HEK293 (cell line): ENCODE measurements around the gene SHC3.

ENCODE experiments used
- CTCF ChIA-PET: fragments of 350-600 bp; formaldehyde crosslinking; extraction: SDS; loops from one replicate; lab custom pipeline; 2021; ENCODE audit warnings: antibody characterized with exemption; lab: Yijun Ruan, JAX
- POLR2A ChIA-PET: fragments of 300-600 bp; formaldehyde crosslinking; extraction: SDS; loops from one replicate; lab custom pipeline; 2020; ENCODE audit warnings: antibody characterized with exemption, inconsistent platforms; lab: Yijun Ruan, JAX
- H3K27ac ChIP-seq: fragments of 200-500 bp; sonication (Bioruptor generic); 2 replicates; pipeline ENCODE4 v1.5.1; 2014; ENCODE audit warnings: low read depth, low read length, control low read depth, inconsistent platforms; ENCODE audit errors: extremely low read depth
- H3K36me3 ChIP-seq, 2 experiments: fragments of 200-500 bp in 1 of 2; sonication (Bioruptor generic) in 1 of 2; 1 replicate in 1 of 2; 2 replicates in 1 of 2; pipeline ENCODE4 v1.5.1; 2014 to 2017; ENCODE audit warnings: inconsistent platforms in 2 of 2, low read length in 2 of 2; ENCODE audit not compliant: control insufficient read depth in 2 of 2, insufficient read depth in 1 of 2
- H3K4me1 ChIP-seq: fragments of 200-500 bp; sonication (Bioruptor generic); 2 replicates; pipeline ENCODE4 v1.5.1; 2014; ENCODE audit warnings: mild to moderate bottlenecking, low read length, inconsistent platforms; ENCODE audit not compliant: control insufficient read depth, insufficient read depth
- H3K4me3 ChIP-seq: 2 replicates; pipeline ENCODE4 v1.5.1; 2011; ENCODE audit warnings: low read depth, mild to moderate bottlenecking, control low read depth, low read length, moderate library complexity
- H3K9me3 ChIP-seq: fragments of 200-500 bp; sonication (Bioruptor generic); 2 replicates; pipeline ENCODE4 v1.5.1; 2014; ENCODE audit warnings: low read depth, low read length, inconsistent platforms; ENCODE audit not compliant: control insufficient read depth, insufficient read depth
- GFI1B ChIP-seq: fragments of 450-650 bp; formaldehyde crosslinking; IDR thresholded peaks from 2 replicates; pipeline ENCODE4 v1.5.1; 2016; ENCODE audit warnings: missing biosample characterization, missing genetic modification characterization
- KLF17 ChIP-seq: fragments of 450-650 bp; formaldehyde crosslinking; IDR thresholded peaks from 2 replicates; pipeline ENCODE4 v1.5.1; 2016; ENCODE audit warnings: missing biosample characterization, missing genetic modification characterization
- REPIN1 ChIP-seq: fragments of 450-650 bp; formaldehyde crosslinking; IDR thresholded peaks from 2 replicates; pipeline ENCODE4 v1.5.1; 2017; ENCODE audit warnings: missing biosample characterization, missing genetic modification characterization, low read depth
- SP2 ChIP-seq: fragments of 450-650 bp; formaldehyde crosslinking; IDR thresholded peaks from 2 replicates; pipeline ENCODE4 v1.5.1; 2016; ENCODE audit warnings: missing biosample characterization, missing genetic modification characterization
- ZBTB1 ChIP-seq: fragments of 450-650 bp; formaldehyde crosslinking; IDR thresholded peaks from 2 replicates; pipeline ENCODE4 v1.5.1; 2016; ENCODE audit warnings: missing biosample characterization, missing genetic modification characterization
- ZBTB20 ChIP-seq: fragments of 450-650 bp; formaldehyde crosslinking; IDR thresholded peaks from 2 replicates; pipeline ENCODE4 v1.5.1; 2016; ENCODE audit warnings: missing biosample characterization, missing genetic modification characterization
- ZBTB21 ChIP-seq: fragments of 450-650 bp; formaldehyde crosslinking; IDR thresholded peaks from 2 replicates; pipeline ENCODE4 v1.5.1; 2017; ENCODE audit warnings: missing biosample characterization, missing genetic modification characterization
- ZBTB49 ChIP-seq: fragments of 450-650 bp; formaldehyde crosslinking; IDR thresholded peaks from 2 replicates; pipeline ENCODE4 v1.5.1; 2016; ENCODE audit warnings: missing biosample characterization, missing genetic modification characterization, low read depth
- ZFP41 ChIP-seq: fragments of 450-650 bp; formaldehyde crosslinking; IDR thresholded peaks from 2 replicates; pipeline ENCODE4 v1.5.1; 2016; ENCODE audit warnings: missing biosample characterization, missing genetic modification characterization, borderline replicate concordance
- ZNF155 ChIP-seq: fragments of 450-650 bp; formaldehyde crosslinking; IDR thresholded peaks from 2 replicates; pipeline ENCODE4 v1.5.1; 2016; ENCODE audit warnings: missing biosample characterization, missing genetic modification characterization
- ZNF16 ChIP-seq: fragments of 450-650 bp; formaldehyde crosslinking; IDR thresholded peaks from 2 replicates; pipeline ENCODE4 v1.5.1; 2016; ENCODE audit warnings: low read depth, missing biosample characterization, missing genetic modification characterization
- ZNF24 ChIP-seq: fragments of 450-650 bp; formaldehyde crosslinking; IDR thresholded peaks from 2 replicates; pipeline ENCODE4 v1.5.1; 2016; ENCODE audit warnings: missing biosample characterization, missing genetic modification characterization
- ZNF280C ChIP-seq: fragments of 450-650 bp; formaldehyde crosslinking; IDR thresholded peaks from 2 replicates; pipeline ENCODE4 v1.5.1; 2016; ENCODE audit warnings: missing biosample characterization, missing genetic modification characterization
- ZNF280D ChIP-seq: fragments of 450-650 bp; formaldehyde crosslinking; IDR thresholded peaks from 2 replicates; pipeline ENCODE4 v1.5.1; 2016; ENCODE audit warnings: missing biosample characterization, missing genetic modification characterization
- ZNF37A ChIP-seq: fragments of 450-650 bp; IDR thresholded peaks from 2 replicates; pipeline ENCODE4 v1.5.1; 2018; ENCODE audit warnings: missing biosample characterization, missing genetic modification characterization
- ZNF433 ChIP-seq: fragments of 450-650 bp; formaldehyde crosslinking; IDR thresholded peaks from 2 replicates; pipeline ENCODE4 v1.5.1; 2016; ENCODE audit warnings: missing biosample characterization, missing genetic modification characterization, low read depth
- ZNF473 ChIP-seq: fragments of 450-650 bp; formaldehyde crosslinking; IDR thresholded peaks from 2 replicates; pipeline ENCODE4 v1.5.1; 2017; ENCODE audit warnings: missing biosample characterization, missing genetic modification characterization
- ZNF488 ChIP-seq: fragments of 450-650 bp; formaldehyde crosslinking; IDR thresholded peaks from 2 replicates; pipeline ENCODE4 v1.5.1; 2016; ENCODE audit warnings: missing biosample characterization, missing genetic modification characterization
- ZNF518A ChIP-seq: fragments of 450-650 bp; formaldehyde crosslinking; conservative IDR thresholded peaks from 2 replicates; pipeline ENCODE4 v1.5.1; 2016; ENCODE audit warnings: low read depth, missing biosample characterization, missing genetic modification characterization
- ZNF610 ChIP-seq: fragments of 450-650 bp; formaldehyde crosslinking; IDR thresholded peaks from 2 replicates; pipeline ENCODE4 v1.5.1; 2016; ENCODE audit warnings: missing biosample characterization, missing genetic modification characterization, borderline replicate concordance
- ZNF768 ChIP-seq: fragments of 450-650 bp; formaldehyde crosslinking; IDR thresholded peaks from 2 replicates; pipeline ENCODE4 v1.5.1; 2018; ENCODE audit warnings: missing biosample characterization, mild to moderate bottlenecking, missing genetic modification characterization

Gene SHC3

GRCh38 chr9:89223396-89223977 lies 44.9 kb upstream of the SHC3 start (continued):
- TF ChIP-seq ZNF518A (tag by site-specific recombination) (no peak), ZBTB49 (tag by site-specific recombination) (no peak), ZNF37A (tag by site-specific recombination) (no peak), SP2 (tag by site-specific recombination) (no peak), ZNF473 (tag by site-specific recombination) (no peak), ZNF280C (tag by site-specific recombination) (no peak), ZNF280D (tag by site-specific recombination) (no peak), ZNF488 (tag by site-specific recombination) (no peak), ZNF155 (tag by site-specific recombination) (no peak)

- CTCF ChIA-PET, result no interaction called here
- no peak overlapping the region for H3K27ac ChIP-seq
- no peaks in the 10 kb centered on the region for H3K36me3 ChIP-seq
- POLR2A ChIA-PET, result no interaction called here
- H3K4me3 ChIP-seq, result no peak overlapping the region
- no peaks in the 10 kb centered on the region for H3K4me1 ChIP-seq
- H3K9me3 ChIP-seq, result no peaks in the 10 kb centered on the region
- TF ChIP-seq ZBTB21 (tag by site-specific recombination) (no peak), KLF17 (tag by site-specific recombination) (no peak), ZNF433 (tag by site-specific recombination) (no peak), ZNF610 (tag by site-specific recombination) (no peak), ZNF24 (tag by site-specific recombination) (no peak), REPIN1 (tag by site-specific recombination) (no peak), ZBTB20 (tag by site-specific recombination) (no peak), ZNF16 (tag by site-specific recombination) (no peak), ZFP41 (no peak), GFI1B (no peak), ZBTB1 (tag by site-specific recombination) (no peak), ZNF768 (tag by site-specific recombination) (no peak)
Measured at GRCh38 chr9:89219637-89220036, 41.0 kb upstream of the SHC3 start.
